ENCODE data around the gene PKD1L1.

- TF ChIP-seq CTCF (IDR thresholded peaks at IDR 0.05) (no peak), ZFX (IDR thresholded peaks at IDR 0.05; ENCODE audit: borderline replicate concordance) (no peak)
Measured at GRCh38 chr7:47817917-47818316, 130.3 kb downstream of the PKD1L1 start.

Measured in 22Rv1 (cell line).